GM19240 (cell line): Measurements from ENCODE around the gene BMP8B.
A peak's percentile ranks its signal among the peaks of the same experiment; 100 is the strongest.
"Not testable (repeated sequence)": the region's sequence is repeated elsewhere in the genome, so short reads cannot be mapped to it uniquely, and the experiment has no call there.

ENCODE experiments used
- DNase-seq: peaks from one replicate; pipeline ENCODE4 v3.0.0; 2011; ENCODE audit warnings: low spot score; ENCODE audit not compliant: insufficient read length

The BMP8B gene

DNA sequence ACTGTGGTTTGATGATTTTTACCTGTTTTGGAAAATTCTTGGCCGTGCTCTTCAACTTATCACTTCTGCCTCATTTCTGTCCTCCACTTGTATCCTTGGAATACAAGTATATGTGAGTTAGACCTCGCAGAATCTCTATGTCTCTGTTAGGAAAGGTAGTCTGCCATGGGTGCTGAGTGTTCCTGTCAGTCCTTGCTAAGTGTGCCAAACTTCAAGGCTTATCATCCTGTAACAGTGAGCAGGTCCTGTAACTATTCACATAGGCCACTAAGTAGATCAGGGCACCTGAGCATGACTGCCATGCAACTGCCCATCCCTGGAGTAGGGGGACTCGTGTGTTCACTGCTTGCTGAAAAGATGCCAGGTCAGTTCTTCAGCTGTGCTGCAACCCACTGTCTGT, 24.2 kb upstream of the BMP8B start:
- no peak for DNase-seq

DNA sequence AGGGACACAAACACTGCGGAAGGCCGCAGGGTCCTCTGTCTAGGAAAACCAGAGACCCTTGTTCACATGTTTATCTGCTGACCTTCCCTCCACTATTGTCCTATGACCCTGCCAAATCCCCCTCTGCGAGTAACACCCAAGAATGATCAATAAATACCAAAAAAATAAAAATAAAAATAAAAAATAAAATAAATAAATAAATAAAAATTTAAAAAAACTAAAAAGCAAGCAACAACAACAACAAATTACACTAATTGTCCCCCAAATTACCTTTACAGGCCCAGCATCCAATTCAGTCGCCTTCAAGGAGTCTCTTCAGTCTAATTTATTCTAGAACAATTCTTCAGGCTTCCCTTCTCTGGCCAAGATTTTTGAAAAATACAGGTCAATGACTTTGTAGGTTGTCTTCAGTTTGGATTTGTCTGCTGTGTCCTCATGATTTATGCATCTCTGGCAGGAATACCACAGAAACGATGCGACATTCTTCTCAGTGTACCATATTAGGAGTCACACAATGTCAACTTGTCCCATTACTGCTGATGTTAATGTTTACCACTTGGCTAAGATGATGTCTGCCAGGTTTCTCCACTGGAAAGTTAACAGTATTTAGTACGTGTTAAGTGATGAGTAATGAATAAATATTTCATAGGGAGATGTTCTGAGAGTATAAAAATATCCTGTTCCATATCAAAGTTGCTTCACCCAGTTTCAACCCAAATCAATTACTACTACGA, 20.3 kb upstream of the BMP8B start:
- no peak for DNase-seq

- no peak for DNase-seq
Measured at GRCh38 chr1:39805385-39805784, 16.7 kb upstream of the BMP8B start.

DNA sequence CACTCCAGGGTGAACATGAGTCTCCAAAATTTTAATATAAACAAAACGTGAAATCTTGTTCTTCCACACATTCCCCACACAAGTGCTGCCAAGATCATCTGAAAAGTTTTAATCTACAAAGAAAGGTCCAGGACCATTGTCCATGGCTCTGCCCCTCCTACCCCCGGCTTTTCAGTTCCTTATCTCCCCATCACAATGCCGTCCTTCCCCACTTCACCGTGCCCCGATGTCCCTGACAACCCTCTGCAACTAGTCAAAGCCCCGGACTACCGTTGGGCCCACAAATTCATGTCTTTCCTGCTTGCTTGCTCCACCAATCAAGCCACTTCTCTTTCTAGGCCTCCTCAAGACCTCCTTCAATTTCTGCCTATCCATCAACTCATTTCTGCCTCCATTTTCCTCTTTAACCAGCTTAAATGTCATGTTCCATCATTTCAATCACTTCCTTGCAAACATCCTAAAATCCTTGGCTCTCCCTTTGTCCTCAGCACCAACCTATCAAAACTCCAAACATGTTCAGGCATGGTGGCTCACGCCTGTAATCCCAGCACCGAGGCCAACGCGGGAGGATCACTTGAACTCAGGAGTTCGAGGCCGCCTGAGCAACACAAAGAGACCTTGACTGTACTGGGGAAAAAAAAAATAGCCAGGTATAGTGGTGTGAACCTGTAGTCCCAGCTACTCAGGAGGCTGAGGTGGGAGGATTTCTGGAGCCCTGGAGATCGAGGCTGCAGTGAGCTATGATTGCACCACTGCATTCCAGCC, 14.0 kb upstream of the BMP8B start:
- no peak for DNase-seq

- no peak for DNase-seq
Measured at GRCh38 chr1:39800471-39800835, 11.8 kb upstream of the BMP8B start.

- DNase-seq, result peak; percentile 84
Measured at GRCh38 chr1:39799770-39800470, 11.3 kb upstream of the BMP8B start.

- peak; percentile 89 for DNase-seq
Measured at GRCh38 chr1:39798859-39799769, 10.4 kb upstream of the BMP8B start.

GRCh38 chr1:39795651-39796050, 7.0 kb upstream of the BMP8B start:
- no peak for DNase-seq

- DNase-seq, result no peak
Measured at GRCh38 chr1:39791838-39792237, 3.2 kb upstream of the BMP8B start.

DNA sequence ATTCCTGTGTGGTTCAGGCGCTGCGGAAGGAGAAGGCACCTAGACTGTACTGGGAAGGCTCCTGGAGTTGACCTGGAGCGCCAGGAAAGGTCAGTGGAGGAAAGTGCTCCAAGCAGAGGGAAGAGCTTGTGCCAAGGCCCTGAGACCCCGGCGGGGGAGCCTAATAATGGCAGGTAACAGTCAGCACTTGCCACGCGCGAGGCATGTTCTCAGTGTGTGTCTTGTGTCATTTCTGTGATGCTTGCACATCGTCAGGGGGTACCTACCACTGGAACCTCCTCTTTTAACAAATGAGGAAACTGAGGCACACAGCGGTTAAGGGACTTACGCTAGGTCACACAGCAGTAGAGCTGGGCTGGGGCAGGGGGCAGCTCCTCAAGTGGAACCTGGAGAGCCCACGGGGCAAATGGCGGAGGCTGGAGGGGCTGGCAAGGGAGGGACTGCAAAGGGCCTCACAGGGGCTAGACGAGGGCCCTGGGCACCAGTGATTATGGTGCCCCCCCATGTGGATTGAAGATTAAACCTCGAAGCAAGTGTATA, 976 bp upstream of the BMP8B start:
- DNase-seq, result no peak

DNA sequence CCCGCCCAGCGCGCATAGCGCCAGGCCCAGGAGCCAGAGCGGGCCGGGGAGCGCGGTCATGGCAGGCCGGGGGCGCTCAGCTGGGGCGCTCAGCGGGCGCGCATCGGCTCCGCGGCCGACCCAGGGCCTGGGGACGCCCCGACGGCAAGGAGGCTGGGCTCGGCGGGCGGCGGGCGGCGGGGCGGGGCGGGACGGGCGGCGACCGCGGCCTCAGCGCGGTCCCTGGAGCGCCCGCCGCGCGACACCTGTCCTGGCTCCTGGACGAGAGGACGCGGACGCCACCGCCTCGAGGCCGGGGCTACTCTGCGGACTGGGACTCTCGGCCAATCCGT, 273 bp downstream of the BMP8B start:
- DNase-seq, result no peak

DNA sequence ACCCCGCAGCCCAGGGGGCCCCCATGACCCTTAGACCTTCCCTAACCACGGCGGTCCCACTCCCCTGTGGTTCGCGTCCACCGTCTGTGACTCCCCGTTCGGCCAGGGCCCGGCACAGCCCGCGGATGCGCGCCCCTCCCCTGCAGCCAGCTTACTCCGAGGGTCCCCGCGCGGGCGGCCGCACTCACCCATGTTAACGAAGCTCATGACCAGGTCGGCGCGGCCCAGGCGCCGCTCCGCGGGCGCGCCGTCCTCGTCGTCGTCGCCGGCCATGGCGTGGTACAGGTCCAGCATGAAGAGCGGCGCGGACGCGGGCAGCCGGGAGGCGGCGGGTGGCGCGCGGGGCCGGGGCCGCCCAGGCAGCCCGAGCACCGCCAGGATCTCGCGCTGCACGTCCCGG, 701 bp downstream of the BMP8B start:
- not testable (repeated sequence) for DNase-seq

DNA sequence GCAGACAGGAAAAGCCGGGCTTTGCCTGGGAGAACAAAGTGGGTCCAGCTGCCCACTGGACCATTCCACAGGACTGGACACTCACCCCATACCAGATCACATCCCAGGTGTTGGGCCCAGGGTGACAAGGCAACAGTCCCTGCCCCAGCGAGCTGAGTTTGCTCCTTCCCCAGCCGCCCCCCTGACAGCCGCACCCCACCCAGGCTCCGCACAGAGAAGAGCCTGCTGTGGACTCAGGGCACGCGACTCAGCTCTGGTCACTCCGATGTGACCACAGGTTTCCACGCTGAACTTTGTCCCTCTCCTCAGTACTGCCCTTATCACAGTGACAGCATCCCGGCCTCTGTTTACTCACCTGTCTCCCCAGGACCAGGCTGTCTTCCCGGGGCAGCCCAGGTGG, 1.2 kb downstream of the BMP8B start:
- DNase-seq, result no peak

GRCh38 chr1:39787108-39787375, 1.6 kb downstream of the BMP8B start:
- DNase-seq, result not testable (repeated sequence)

GRCh38 chr1:39786303-39787107, 2.2 kb downstream of the BMP8B start:
- not testable (repeated sequence) for DNase-seq

- DNase-seq, result not testable (repeated sequence)
Measured at GRCh38 chr1:39782685-39783084, 6.0 kb downstream of the BMP8B start.

- no peak for DNase-seq
Measured at GRCh38 chr1:39782103-39782502, 6.6 kb downstream of the BMP8B start.

DNA sequence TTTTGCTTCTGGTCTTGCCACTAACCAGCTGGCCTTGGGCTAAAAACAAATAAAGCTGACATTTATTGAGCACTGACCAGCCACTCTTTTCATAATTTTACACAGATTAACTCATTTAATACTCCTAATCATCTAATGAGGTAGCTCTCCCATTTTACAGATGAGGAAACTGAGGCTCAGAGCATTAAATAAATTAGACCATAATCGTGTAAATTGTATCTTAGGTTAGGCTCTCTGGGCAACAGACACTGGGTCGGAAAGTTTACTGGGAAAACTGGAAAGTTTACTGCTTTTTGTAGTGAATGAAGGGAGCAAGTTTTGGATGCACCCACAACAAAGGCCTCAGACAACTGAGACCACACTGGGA, 7.3 kb downstream of the BMP8B start:
- no peak for DNase-seq

DNA sequence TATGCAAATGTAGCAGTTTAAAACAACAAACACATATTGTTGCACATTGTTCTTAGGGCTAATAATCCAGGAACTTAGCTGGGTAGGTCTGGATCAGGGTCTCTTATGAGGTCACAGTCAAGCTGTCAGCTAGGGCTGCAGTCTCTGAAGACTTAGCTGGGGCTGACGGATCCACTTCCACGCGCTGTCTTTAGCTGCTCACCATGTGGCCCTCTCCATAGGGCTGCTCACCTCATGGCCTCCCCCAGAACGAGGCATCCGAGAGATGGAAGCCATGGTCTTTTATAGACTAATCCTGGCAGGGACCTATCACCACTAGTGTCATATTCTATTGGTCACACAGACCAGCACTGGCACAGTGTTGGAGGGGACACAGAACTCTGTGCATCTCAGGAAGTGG, 8.8 kb downstream of the BMP8B start:
- DNase-seq, result no peak

- DNase-seq, result no peak
Measured at GRCh38 chr1:39779137-39779536, 9.5 kb downstream of the BMP8B start.
